GM18499 (cell line): ENCODE data around the gene COX5B.
"Not testable (repeated sequence)": the region's sequence is repeated elsewhere in the genome, so short reads cannot be mapped to it uniquely, and the experiment has no call there.

ENCODE experiments used
- ATAC-seq: cut with Tn5 transposase; IDR thresholded peaks from one replicate; pipeline ENCODE4 v1.9.1; 2021; ENCODE audit warnings: moderate number of reproducible peaks; ENCODE audit not compliant: insufficient read depth, unreplicated experiment

COX5B gene

GRCh38 chr2:97670471-97670870 is 24.6 kb downstream of the COX5B start:
- ATAC-seq, result no peak

GRCh38 chr2:97671526-97671925 is 25.7 kb downstream of the COX5B start:
- ATAC-seq, result no peak

- not testable (repeated sequence) for ATAC-seq
Observed at GRCh38 chr2:97672606-97673140, 26.8 kb downstream of the COX5B start.

GRCh38 chr2:97673182-97673914 is 27.5 kb downstream of the COX5B start:
- ATAC-seq, result no peak

GRCh38 chr2:97673915-97674283 is 28.0 kb downstream of the COX5B start:
- no peak for ATAC-seq

- ATAC-seq, result no peak
Observed at GRCh38 chr2:97675430-97676113, 29.7 kb downstream of the COX5B start.

GRCh38 chr2:97676620-97677019 is 30.8 kb downstream of the COX5B start:
- no peak for ATAC-seq

- no peak for ATAC-seq
Observed at GRCh38 chr2:97677480-97677879, 31.6 kb downstream of the COX5B start.

GRCh38 chr2:97678298-97678697 is 32.4 kb downstream of the COX5B start:
- no peak for ATAC-seq

GRCh38 chr2:97687235-97687634 is 41.4 kb downstream of the COX5B start:
- ATAC-seq, result not testable (repeated sequence)

GRCh38 chr2:97688062-97688827 is 42.4 kb downstream of the COX5B start:
- ATAC-seq, result no peak

- no peak for ATAC-seq
Observed at GRCh38 chr2:97691166-97691565, 45.3 kb downstream of the COX5B start.

- ATAC-seq, result no peak
Observed at GRCh38 chr2:97693476-97693875, 47.6 kb downstream of the COX5B start.

- no peak for ATAC-seq
Observed at GRCh38 chr2:97695744-97696143, 49.9 kb downstream of the COX5B start.

- no peak for ATAC-seq
Observed at GRCh38 chr2:97697252-97698235, 51.7 kb downstream of the COX5B start.
